ENCODE data around the gene ITGB4. TPM values are rescaled to one million over a fixed set of nuclear protein-coding genes. Genes with fewer than 3 reads are reported as not detected.
A peak's percentile ranks its signal among the peaks of the same experiment; 100 is the strongest.

The ITGB4 gene
- total and polyA plus RNA-seq, 9 of the 15 experiments (the other 6 are each of a cell fraction or from before 2014, with no cell fraction given) = 0.05 to 2.8 (median 0.76) TPM; not detected in 3

GRCh38 chr17:75764711-75765421 lies 43.6 kb downstream of the ITGB4 start, which contains the start of gene GALK1 (continued):
- TF ChIP-seq, protein P1, sequence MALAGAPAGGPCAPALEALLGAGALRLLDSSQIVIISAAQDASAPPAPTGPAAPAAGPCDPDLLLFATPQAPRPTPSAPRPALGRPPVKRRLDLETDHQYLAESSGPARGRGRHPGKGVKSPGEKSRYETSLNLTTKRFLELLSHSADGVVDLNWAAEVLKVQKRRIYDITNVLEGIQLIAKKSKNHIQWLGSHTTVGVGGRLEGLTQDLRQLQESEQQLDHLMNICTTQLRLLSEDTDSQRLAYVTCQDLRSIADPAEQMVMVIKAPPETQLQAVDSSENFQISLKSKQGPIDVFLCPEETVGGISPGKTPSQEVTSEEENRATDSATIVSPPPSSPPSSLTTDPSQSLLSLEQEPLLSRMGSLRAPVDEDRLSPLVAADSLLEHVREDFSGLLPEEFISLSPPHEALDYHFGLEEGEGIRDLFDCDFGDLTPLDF (CRISPR knock-in tag; IDR thresholded peaks at IDR 0.05) = peak; percentile 58; the same call in 1 of the 2 replicates
- TF ChIP-seq MTA1 (IDR thresholded peaks at IDR 0.05; ENCODE audit: borderline replicate concordance) = no peak
- no peak; the same call in 1 of the 2 replicates for TF ChIP-seq FOSL1 (tag; conservative IDR thresholded peaks at IDR 0.05)
- TF ChIP-seq CBFA2T3 (IDR thresholded peaks at IDR 0.05) = no peak
- no peak for TF ChIP-seq SRSF7 (optimal IDR thresholded peaks at IDR 0.05; ENCODE audit: low read depth, low read length)
- no peak for TF ChIP-seq PCBP2 (IDR thresholded peaks at IDR 0.05; ENCODE audit: low read depth, low read length, poor library complexity, severe bottlenecking)
- no peak for TF ChIP-seq NFIX (CRISPR knock-in tag; IDR thresholded peaks at IDR 0.05; ENCODE audit: low read depth)
- TF ChIP-seq ZBTB49 (CRISPR knock-in tag; IDR thresholded peaks at IDR 0.05; ENCODE audit: borderline replicate concordance) = no peak
- TF ChIP-seq EHMT2 (IDR thresholded peaks at IDR 0.05) = no peak
- TF ChIP-seq SPI1 (IDR thresholded peaks at IDR 0.05; ENCODE audit: borderline replicate concordance, low read depth, low read length) = peak; percentile 84
- no peak for TF ChIP-seq SREBF1 (IDR thresholded peaks at IDR 0.05; ENCODE audit: borderline replicate concordance, low read depth, low read length)
- no peak for TF ChIP-seq ATF1 (CRISPR knock-in tag; IDR thresholded peaks at IDR 0.05)
- peak; percentile 68 for TF ChIP-seq ATF1 (tag; IDR thresholded peaks at IDR 0.05)
- no peak for TF ChIP-seq CHD1 (IDR thresholded peaks at IDR 0.05; ENCODE audit: low read length)
- TF ChIP-seq FOXA1 (IDR thresholded peaks at IDR 0.05; ENCODE audit: borderline replicate concordance) = no peak
- peak; percentile 75 for TF ChIP-seq POLR2G (IDR thresholded peaks at IDR 0.05; ENCODE audit: low read depth, low read length)
- TF ChIP-seq SMAD1 (IDR thresholded peaks at IDR 0.05; ENCODE audit: low read depth, low read length, partially characterized antibody) = no peak
- TF ChIP-seq ZNF24 (IDR thresholded peaks at IDR 0.05) = no peak
- no peak for TF ChIP-seq TAF9B (IDR thresholded peaks at IDR 0.05; ENCODE audit: partially characterized antibody)
- TF ChIP-seq ZC3H8 (IDR thresholded peaks at IDR 0.05) = no peak
- TF ChIP-seq JUNB (CRISPR knock-in tag; conservative IDR thresholded peaks at IDR 0.05) = no peak
- TF ChIP-seq E2F5 (CRISPR knock-in tag; IDR thresholded peaks at IDR 0.05) = 0 out of 2 replicates have a peak, but pooled peaks have one; percentile 32
- peak; percentile 79 to 82 for TF ChIP-seq NRF1 (conservative IDR thresholded peaks at IDR 0.05 in 1 of 2, IDR thresholded peaks at IDR 0.05 in 1 of 2)
- no peak for TF ChIP-seq DPF2 (IDR thresholded peaks at IDR 0.05)
- TF ChIP-seq ZBTB2 (IDR thresholded peaks at IDR 0.05) = no peak
- no peak for TF ChIP-seq PYGO2 (tag; IDR thresholded peaks at IDR 0.05)

All from K562 (cell line).